Upper lobe of left lung (tissue), 4 donors: ENCODE data around the gene SMC5.

Experiments used
- EP300 ChIP-seq, 4 donors: sonication (generic); formaldehyde crosslinking; IDR thresholded peaks; one replicate each; pipeline ENCODE4 v1.5.1; 2017; ENCODE audit warnings: antibody characterized with exemption in 4 of 4, control low read depth in 2 of 4
- TF ChIP-seq, protein P1 (sequence below), 6 experiments: fragments of 450-650 bp in 4 of 6; fragments of 200-600 bp in 2 of 6; sonication (generic) in 2 of 6; IDR thresholded peaks; one replicate each; pipeline ENCODE4 v1.5.1; 2016 to 2019; ENCODE audit warnings: antibody characterized with exemption in 6 of 6

- TF ChIP-seq, protein P1, sequence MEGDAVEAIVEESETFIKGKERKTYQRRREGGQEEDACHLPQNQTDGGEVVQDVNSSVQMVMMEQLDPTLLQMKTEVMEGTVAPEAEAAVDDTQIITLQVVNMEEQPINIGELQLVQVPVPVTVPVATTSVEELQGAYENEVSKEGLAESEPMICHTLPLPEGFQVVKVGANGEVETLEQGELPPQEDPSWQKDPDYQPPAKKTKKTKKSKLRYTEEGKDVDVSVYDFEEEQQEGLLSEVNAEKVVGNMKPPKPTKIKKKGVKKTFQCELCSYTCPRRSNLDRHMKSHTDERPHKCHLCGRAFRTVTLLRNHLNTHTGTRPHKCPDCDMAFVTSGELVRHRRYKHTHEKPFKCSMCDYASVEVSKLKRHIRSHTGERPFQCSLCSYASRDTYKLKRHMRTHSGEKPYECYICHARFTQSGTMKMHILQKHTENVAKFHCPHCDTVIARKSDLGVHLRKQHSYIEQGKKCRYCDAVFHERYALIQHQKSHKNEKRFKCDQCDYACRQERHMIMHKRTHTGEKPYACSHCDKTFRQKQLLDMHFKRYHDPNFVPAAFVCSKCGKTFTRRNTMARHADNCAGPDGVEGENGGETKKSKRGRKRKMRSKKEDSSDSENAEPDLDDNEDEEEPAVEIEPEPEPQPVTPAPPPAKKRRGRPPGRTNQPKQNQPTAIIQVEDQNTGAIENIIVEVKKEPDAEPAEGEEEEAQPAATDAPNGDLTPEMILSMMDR (IDR thresholded peaks at IDR 0.05): no peak
- no peak for TF ChIP-seq EP300 (IDR thresholded peaks at IDR 0.05)
These were observed 19.5 kb downstream of the SMC5 start for GRCh38 chr9:70278305-70278704.
